Posterior cingulate gyrus (tissue), 11 donors: ENCODE data around the gene IGF2R.
"Not testable (repeated sequence)": the region's sequence is repeated elsewhere in the genome, so short reads cannot be mapped to it uniquely, and the experiment has no call there.

Source experiments
- DNase-seq, 10 donors: peaks; one replicate each; pipeline versions ENCODE4 v3.0.0 to v3.0.0-alpha.2; 2020 to 2021; ENCODE audit warnings: mixed read lengths in 3 of 10
- intact Hi-C: fragments of 100-400 bp; cut with DNase I; formaldehyde crosslinking; loops from one replicate; pipeline ENCODE4 v1.15.1; 2023

IGF2R gene

GRCh38 chr6:160110586-160111123, 141.8 kb downstream of the IGF2R start:
- DNase-seq = no peak
- intact Hi-C loops = no loop called here

- intact Hi-C loops = no loop called here
- DNase-seq = peak in 1 of 10 donors; percentile 21
Observed at GRCh38 chr6:160111806-160112205, 142.9 kb downstream of the IGF2R start.

GRCh38 chr6:160112628-160113299, 143.9 kb downstream of the IGF2R start:
- peak in 1 of 10 donors; percentile 35 for DNase-seq
- intact Hi-C loops = no loop called here

- DNase-seq = peak in 1 of 10 donors; percentile 52
- intact Hi-C loops = not testable (repeated sequence)
Observed at GRCh38 chr6:160114536-160114935, 145.7 kb downstream of the IGF2R start.

GRCh38 chr6:160115421-160115820, 146.5 kb downstream of the IGF2R start:
- peak in 1 of 10 donors; percentile 44 for DNase-seq

GRCh38 chr6:160116411-160116810, 147.5 kb downstream of the IGF2R start:
- intact Hi-C loops = no loop called here
- DNase-seq = peak in 1 of 10 donors; percentile 58

More at GRCh38 chr6:160115421-160115820, 146.5 kb downstream of the IGF2R start:
- intact Hi-C loops = no loop called here

GRCh38 chr6:160117137-160117536, 148.3 kb downstream of the IGF2R start:
- DNase-seq = peak in 1 of 10 donors; percentile 36
- intact Hi-C loops = no loop called here

GRCh38 chr6:160118620-160119229, 149.8 kb downstream of the IGF2R start:
- peak in 2 of 10 donors; percentile 36 to 39 for DNase-seq
- intact Hi-C loops = no loop called here

GRCh38 chr6:160120087-160120486, 151.2 kb downstream of the IGF2R start:
- intact Hi-C loops = no loop called here

GRCh38 chr6:160121558-160121957, 152.7 kb downstream of the IGF2R start, which contains the start of gene SLC22A1:
Gene SLC22A1 (plus strand): TSS chr6:160121815. CDS start chr6:160121936, 121 bp downstream.
- no peak for DNase-seq
- intact Hi-C loops = no loop called here

More at GRCh38 chr6:160120087-160120486, 151.2 kb downstream of the IGF2R start:
- DNase-seq = peak in 1 of 10 donors; percentile 15

- DNase-seq = peak in 2 of 10 donors; percentile 58 to 66
- intact Hi-C loops = no loop called here
Observed at GRCh38 chr6:160121981-160122380, 153.1 kb downstream of the IGF2R start.

GRCh38 chr6:160122744-160123143, 153.9 kb downstream of the IGF2R start:
- intact Hi-C loops = no loop called here
- no peak for DNase-seq

- DNase-seq = no peak
- intact Hi-C loops = no loop called here
Observed at GRCh38 chr6:160124007-160124406, 155.1 kb downstream of the IGF2R start.

GRCh38 chr6:160124605-160125004, 155.7 kb downstream of the IGF2R start:
- intact Hi-C loops = no loop called here
- DNase-seq = peak in 1 of 10 donors; percentile 40

- intact Hi-C loops, DNase-seq: not testable (repeated sequence)
Observed at GRCh38 chr6:160125105-160125504, 156.2 kb downstream of the IGF2R start.

- intact Hi-C loops = no loop called here
- peak in 1 of 10 donors; percentile 55 for DNase-seq
Observed at GRCh38 chr6:160127270-160128124, 158.6 kb downstream of the IGF2R start.

- intact Hi-C loops = no loop called here
Observed at GRCh38 chr6:160128125-160128683, 159.3 kb downstream of the IGF2R start.

GRCh38 chr6:160128879-160129516, 160.1 kb downstream of the IGF2R start:
- intact Hi-C loops = no loop called here
- DNase-seq = no peak

More at GRCh38 chr6:160128125-160128683, 159.3 kb downstream of the IGF2R start:
- DNase-seq = no peak

- intact Hi-C loops = no loop called here
- no peak for DNase-seq
Observed at GRCh38 chr6:160129881-160130615, 161.2 kb downstream of the IGF2R start.
